BJ (cell line): ENCODE measurements around the gene MAFF. TPM values are rescaled to one million over a fixed set of nuclear protein-coding genes. Genes with fewer than 3 reads are reported as not detected.
A peak's percentile ranks its signal among the peaks of the same experiment; 100 is the strongest.

ENCODE experiments used
- CTCF ChIA-PET: fragments of 350-600 bp; formaldehyde crosslinking; extraction: SDS; loops from one replicate; lab custom pipeline; 2021; ENCODE audit warnings: antibody characterized with exemption, inconsistent platforms; lab: Yijun Ruan, JAX
- POLR2A ChIA-PET: fragments of 300-600 bp; sonication (Branson Sonifier 250); formaldehyde crosslinking; extraction: SDS; loops from one replicate; lab custom pipeline; 2021; ENCODE audit warnings: antibody characterized with exemption; lab: Charles Lee
- DNase-seq: peaks from one replicate; pipeline ENCODE4 v3.0.0-alpha.2; 2011; ENCODE audit warnings: low read depth
- H3K27me3 ChIP-seq: 2 replicates; pipeline ENCODE4 v1.6.0; 2011; ENCODE audit warnings: low read length; ENCODE audit not compliant: control insufficient read depth, insufficient read depth
- H3K36me3 ChIP-seq: 2 replicates; pipeline ENCODE4 v1.5.1; 2011; ENCODE audit warnings: low read length; ENCODE audit not compliant: control insufficient read depth, insufficient read depth
- H3K4me3 ChIP-seq: 2 replicates; pipeline ENCODE4 v1.5.1; 2011; ENCODE audit warnings: low read depth, mild to moderate bottlenecking, control low read depth, low read length
- polyA plus RNA-seq: library from polyadenylated mRNA; depleted of rRNA; stranded (reverse); fragments of >200 nt; gene quantifications from 2 replicates; pipeline ENCODE4 v1.2.3, GENCODE V29; 2011
- TF ChIP-seq, protein P1 (sequence below): IDR thresholded peaks from 2 replicates; pipeline ENCODE4 v1.5.1; 2011; ENCODE audit warnings: low read depth, mild to moderate bottlenecking, control low read depth, inconsistent platforms, low read length, moderate library complexity; ENCODE audit not compliant: insufficient read depth

Gene MAFF
- polyA plus RNA-seq, 1 experiment, result 14.8 TPM

DNA sequence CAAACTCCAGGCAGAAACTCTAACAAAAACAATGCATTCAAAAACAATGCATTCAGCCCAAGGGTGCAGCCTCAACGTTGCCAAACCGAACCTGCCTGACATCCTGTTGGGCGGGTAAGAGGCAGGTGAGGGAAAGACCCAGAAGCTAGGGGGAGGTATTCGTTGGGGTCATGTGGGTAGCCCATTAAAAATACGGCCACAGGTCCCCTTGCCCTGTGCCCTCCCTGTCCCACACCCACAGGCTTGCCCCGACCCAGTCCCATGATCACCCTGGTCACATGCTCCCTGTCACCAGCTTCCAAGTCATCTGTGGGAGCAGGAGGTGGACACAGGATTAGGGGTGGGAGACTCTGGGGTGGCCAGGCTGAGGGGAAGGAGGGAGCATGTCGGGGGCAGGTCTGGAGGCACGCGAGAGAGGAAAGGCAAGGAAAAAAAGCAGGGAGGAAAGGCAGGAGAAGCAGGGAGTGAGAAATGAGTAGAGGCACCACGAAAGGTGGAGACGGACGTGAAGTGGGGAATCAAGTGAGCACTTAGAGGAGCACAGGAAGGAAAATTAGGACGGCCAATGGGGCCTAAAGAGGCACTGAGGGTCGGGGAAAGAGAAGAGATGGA is 20.8 kb upstream of the MAFF start:
- no peak for DNase-seq
- H3K36me3 ChIP-seq, result no peaks in the 10 kb centered on the region
- H3K4me3 ChIP-seq, result peak overlapping the region; percentile 63
- POLR2A ChIA-PET, result no interaction called here
- TF ChIP-seq, protein P1, sequence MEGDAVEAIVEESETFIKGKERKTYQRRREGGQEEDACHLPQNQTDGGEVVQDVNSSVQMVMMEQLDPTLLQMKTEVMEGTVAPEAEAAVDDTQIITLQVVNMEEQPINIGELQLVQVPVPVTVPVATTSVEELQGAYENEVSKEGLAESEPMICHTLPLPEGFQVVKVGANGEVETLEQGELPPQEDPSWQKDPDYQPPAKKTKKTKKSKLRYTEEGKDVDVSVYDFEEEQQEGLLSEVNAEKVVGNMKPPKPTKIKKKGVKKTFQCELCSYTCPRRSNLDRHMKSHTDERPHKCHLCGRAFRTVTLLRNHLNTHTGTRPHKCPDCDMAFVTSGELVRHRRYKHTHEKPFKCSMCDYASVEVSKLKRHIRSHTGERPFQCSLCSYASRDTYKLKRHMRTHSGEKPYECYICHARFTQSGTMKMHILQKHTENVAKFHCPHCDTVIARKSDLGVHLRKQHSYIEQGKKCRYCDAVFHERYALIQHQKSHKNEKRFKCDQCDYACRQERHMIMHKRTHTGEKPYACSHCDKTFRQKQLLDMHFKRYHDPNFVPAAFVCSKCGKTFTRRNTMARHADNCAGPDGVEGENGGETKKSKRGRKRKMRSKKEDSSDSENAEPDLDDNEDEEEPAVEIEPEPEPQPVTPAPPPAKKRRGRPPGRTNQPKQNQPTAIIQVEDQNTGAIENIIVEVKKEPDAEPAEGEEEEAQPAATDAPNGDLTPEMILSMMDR, result no peak
- CTCF ChIA-PET, result interaction anchor here (1.5 kb wide), 1 partner anchor 14 kb away, joined by 3 read pairs; no protein-coding TSS in a partner anchor
- H3K27me3 ChIP-seq, result no peaks in the 10 kb centered on the region

DNA sequence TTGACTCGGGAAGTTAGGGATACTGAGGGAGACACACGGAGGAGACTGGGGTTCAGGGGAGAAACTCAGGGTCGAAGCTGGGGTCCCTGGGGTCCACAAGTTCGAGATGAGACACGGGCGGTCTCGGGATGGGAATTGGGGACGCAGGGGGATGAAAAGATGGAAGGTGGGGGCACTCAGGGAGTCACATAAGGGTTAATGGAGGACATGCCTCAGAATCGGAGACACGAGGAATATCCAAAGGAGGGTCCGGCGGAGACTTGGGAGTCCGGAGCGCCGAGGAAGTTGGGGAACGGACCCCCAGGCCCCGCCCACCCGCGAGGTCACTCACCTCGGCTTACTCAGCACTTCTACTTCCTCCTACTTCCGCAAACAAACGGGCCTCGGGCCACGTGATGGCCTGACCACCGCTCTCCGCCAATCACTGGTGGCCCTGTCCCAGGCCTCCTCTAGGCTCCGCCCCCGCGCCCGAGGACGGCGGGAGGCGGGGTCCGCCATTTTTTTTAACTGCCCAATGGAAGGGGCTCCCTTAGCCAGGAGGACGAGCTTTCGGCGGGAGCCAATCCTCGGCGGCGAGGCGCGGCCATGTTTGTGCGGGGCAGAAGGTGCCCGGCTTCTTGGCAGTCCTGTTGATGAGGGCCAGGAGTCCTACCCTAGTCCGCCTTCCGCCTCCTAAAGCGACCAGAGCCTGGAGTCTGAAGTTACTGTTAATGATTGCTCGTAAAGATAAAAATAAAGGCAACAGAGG is 20.2 kb upstream of the MAFF start, which contains the start of gene PLA2G6:
Gene PLA2G6 (minus strand): TSS at position 378 of the 748 bp plus-strand sequence. CDS start 12,404 bp downstream, outside the sequence.
- TF ChIP-seq, protein P1, result no peak
- H3K27me3 ChIP-seq, result no peaks in the 10 kb centered on the region
- H3K36me3 ChIP-seq, result no peaks in the 10 kb centered on the region
- DNase-seq, result peak; percentile 94
- peak within 1 kb of the TSS; percentile 63 for H3K4me3 ChIP-seq
- ChIA-PET POLR2A (interaction anchor here (0.6 kb wide), 1 partner anchor 20 kb away, joined by 4 read pairs; the partner anchor contains the start of gene MAFF), CTCF (interaction anchor here (1.5 kb wide), 1 partner anchor 15 kb away, joined by 3 read pairs; no protein-coding TSS in a partner anchor)

DNA sequence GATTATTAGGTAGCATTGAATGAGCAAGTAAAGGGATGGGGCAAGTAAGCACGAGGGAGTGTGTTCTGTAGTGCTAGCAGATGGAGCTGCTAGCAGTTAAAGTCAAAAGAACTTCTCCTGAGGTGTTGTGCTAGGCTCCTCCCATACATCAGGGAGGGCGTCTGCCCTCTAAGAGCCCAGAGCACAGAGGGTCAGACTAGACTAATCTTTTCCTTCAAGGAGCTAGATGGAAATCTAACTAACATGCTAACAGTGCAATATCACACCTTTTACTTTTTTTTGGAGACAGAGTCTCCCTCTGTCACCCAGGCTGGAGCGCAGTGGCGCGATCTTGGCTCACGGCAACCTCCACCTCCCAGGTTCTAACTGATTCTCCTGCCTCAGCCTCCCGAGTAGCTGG is 17.0 kb upstream of the MAFF start:
- CTCF ChIA-PET, result no interaction called here

DNA sequence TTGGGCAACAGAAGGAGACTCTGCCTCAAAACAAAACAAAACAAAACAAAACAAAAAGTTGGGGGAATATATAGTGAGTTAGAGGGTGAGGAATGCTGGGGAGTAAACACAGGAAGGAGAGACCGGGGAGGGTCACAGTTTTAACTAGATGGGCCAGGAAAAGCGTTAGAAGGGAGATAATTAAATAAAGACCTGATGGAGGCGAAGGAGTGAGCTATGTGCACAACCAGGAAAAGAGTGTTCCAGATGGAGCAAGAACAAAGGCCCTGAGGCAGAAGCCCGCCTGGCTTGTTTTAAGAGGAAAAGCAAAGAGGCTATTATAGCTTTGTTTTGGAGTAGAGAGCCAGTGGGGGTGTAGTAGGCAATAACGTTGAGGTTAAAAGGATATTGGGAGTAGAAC is 15.4 kb upstream of the MAFF start:
- H3K27me3 ChIP-seq, result no peaks in the 10 kb centered on the region
- H3K4me3 ChIP-seq, result no peak overlapping the region
- H3K36me3 ChIP-seq, result no peaks in the 10 kb centered on the region
- ChIA-PET POLR2A (no interaction called here), CTCF (interaction anchor here (1.0 kb wide), 1 partner anchor 9 kb away, joined by 4 read pairs; no protein-coding TSS in a partner anchor)
- DNase-seq, result no peak
- TF ChIP-seq, protein P1, result no peak

More for the DNA sequence above, 17.0 kb upstream of the MAFF start:
- no peaks in the 10 kb centered on the region for H3K36me3 ChIP-seq
- TF ChIP-seq, protein P1, result no peak
- no peak overlapping the region for H3K4me3 ChIP-seq
- POLR2A ChIA-PET, result no interaction called here
- no peak for DNase-seq
- H3K27me3 ChIP-seq, result no peaks in the 10 kb centered on the region
